MG63 (cell line): ENCODE results near the gene PCDHA10. TPM values are rescaled to one million over a fixed set of nuclear protein-coding genes. Genes with fewer than 3 reads are reported as not detected.
"Not testable (repeated sequence)": the region's sequence is repeated elsewhere in the genome, so short reads cannot be mapped to it uniquely, and the experiment has no call there.

Experiments used
- DNase-seq: peaks from one replicate; pipeline ENCODE4 v3.0.0-alpha.2; 2020
- H3K27me3 ChIP-seq: fragments of 250-450 bp; sonication (Bioruptor Pico); 2 replicates; pipeline ENCODE4 v1.5.1; 2020; ENCODE audit warnings: mild to moderate bottlenecking, moderate library complexity
- H3K36me3 ChIP-seq: fragments of 250-450 bp; sonication (Bioruptor Pico); 2 replicates; pipeline ENCODE4 v1.5.1; 2020; ENCODE audit warnings: mild to moderate bottlenecking, moderate library complexity
- H3K4me3 ChIP-seq: fragments of 250-450 bp; sonication (Bioruptor Pico); 2 replicates; pipeline ENCODE4 v1.5.1; 2020; ENCODE audit warnings: mild to moderate bottlenecking, moderate library complexity
- H3K9me3 ChIP-seq: fragments of 250-450 bp; sonication (Bioruptor Pico); 2 replicates; pipeline ENCODE4 v1.5.1; 2020; ENCODE audit warnings: mild to moderate bottlenecking, moderate library complexity
- total RNA-seq: library from RNA; depleted of rRNA; stranded (reverse); fragments of >200 nt; shearing (Covaris generic); gene quantifications from 2 replicates; pipeline ENCODE4 v1.2.3, GENCODE V29; 2014; ENCODE audit warnings: low replicate concordance; rRNA removed

Gene PCDHA10
- total RNA-seq, 1 experiment from 2014 or later = not detected

DNA sequence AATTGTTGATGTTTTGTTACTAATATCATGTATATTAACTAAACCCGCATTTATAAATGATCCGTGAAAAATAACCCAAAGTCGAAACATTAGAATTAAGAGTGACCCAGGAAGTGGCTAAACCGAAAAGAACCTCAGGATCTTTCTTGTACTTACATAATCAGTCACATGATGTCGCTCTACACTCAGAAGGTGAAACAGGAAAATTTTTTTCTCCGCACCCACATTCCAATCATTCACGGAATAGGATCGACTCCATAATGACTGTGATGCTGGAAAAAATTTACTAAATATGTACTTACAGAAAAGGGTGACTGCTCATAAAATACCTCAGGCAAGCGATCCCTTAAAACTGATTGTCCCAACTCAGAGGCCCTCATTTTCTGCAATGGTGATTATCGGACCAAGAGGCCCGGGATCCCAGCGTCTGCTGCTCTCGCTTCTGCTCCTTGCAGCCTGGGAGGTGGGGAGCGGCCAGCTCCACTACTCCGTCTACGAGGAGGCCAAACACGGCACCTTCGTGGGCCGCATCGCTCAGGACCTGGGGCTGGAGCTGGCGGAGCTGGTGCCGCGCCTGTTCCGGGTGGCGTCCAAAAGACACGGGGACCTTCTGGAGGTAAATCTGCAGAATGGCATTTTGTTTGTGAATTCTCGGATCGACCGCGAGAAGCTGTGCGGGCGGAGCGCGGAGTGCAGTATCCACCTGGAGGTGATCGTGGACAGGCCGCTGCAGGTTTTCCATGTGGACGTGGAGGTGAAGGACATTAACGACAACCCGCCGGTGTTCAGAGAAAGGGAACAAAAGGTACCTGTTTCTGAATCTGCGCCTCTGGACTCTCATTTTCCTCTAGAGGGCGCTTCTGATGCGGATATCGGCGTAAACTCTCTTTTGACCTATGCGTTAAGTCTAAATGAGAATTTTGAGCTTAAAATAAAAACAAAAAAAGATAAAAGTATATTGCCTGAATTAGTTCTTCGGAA is 19.7 kb downstream of the PCDHA10 start, which contains the start of gene PCDHA12:
PCDHA12 (plus strand) TSS at position 224 of the 981 bp plus-strand sequence; CDS start at position 389, 165 bp downstream.
- H3K9me3 ChIP-seq = no peaks in the 10 kb centered on the region
- H3K4me3 ChIP-seq = no peak within 1 kb of the TSS
- no peaks in the 10 kb centered on the region; the same call in 1 of the 2 replicates for H3K27me3 ChIP-seq
- no peak for DNase-seq
- H3K36me3 ChIP-seq = no peaks in the 10 kb centered on the region

DNA sequence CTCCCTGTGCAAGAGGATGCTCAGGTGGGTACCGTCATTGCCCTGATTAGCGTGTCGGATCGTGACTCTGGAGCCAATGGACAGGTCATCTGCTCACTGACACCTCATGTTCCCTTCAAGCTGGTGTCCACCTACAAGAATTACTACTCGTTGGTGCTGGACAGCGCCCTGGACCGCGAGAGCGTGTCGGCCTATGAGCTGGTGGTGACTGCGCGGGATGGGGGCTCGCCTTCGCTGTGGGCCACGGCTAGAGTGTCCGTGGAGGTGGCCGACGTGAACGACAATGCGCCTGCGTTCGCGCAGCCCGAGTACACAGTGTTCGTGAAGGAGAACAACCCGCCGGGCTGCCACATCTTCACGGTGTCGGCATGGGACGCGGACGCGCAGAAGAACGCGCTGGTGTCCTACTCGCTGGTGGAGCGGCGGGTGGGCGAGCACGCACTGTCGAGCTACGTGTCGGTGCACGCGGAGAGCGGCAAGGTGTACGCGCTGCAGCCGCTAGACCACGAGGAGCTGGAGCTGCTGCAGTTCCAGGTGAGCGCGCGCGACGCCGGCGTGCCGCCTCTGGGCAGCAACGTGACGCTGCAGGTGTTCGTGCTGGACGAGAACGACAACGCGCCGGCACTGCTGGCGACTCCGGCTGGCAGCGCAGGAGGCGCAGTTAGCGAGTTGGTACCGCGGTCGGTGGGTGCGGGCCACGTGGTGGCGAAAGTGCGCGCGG is 21.0 kb downstream of the PCDHA10 start:
- H3K27me3 ChIP-seq, H3K9me3 ChIP-seq, H3K36me3 ChIP-seq, DNase-seq, H3K4me3 ChIP-seq: not testable (repeated sequence)

DNA sequence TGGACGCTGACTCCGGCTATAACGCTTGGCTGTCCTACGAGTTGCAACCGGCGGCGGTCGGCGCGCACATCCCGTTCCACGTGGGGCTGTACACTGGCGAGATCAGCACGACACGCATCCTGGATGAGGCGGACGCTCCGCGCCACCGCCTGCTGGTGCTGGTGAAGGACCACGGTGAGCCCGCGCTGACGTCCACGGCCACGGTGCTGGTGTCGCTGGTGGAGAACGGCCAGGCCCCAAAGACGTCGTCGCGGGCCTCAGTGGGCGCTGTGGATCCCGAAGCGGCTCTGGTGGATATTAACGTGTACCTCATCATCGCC is 21.5 kb downstream of the PCDHA10 start:
- Histone ChIP-seq H3K27me3 (no peaks in the 10 kb centered on the region; the same call in 1 of the 2 replicates), H3K9me3 (no peaks in the 10 kb centered on the region), H3K4me3 (no peak overlapping the region), H3K36me3 (no peaks in the 10 kb centered on the region)
- no peak for DNase-seq

DNA sequence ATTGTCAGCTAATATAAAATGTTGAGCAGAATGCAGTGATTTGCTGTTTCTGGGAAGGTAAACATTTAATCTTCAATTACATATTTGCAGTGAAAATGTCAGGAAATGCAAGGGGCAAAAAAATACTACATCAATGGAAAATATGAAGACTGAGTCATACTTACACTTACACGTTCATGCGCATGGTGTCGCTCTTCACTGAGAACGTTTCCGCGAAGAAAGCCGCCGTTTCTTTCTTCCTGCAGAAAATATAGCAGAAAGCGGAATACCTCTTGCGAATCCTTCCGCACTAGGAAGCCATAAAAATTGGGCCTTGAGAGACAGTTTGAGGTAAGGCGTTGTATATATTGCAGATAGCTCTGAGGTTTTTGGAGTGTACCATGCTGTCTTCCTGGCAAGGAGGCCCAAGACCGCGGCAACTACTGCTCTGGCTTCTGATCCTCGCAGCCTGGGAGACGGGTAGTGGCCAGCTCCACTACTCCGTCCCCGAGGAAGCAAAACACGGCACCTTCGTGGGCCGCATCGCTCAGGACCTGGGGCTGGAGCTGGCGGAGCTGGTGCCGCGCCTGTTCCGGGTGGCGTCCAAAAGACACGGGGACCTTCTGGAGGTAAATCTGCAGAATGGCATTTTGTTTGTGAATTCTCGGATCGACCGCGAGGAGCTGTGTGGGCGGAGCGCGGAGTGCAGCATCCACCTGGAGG is 26.3 kb downstream of the PCDHA10 start, which contains the start of gene PCDHA13:
PCDHA13 (plus strand) TSS at position 236 of the 702 bp plus-strand sequence; CDS start at position 381, 145 bp downstream.
- H3K9me3 ChIP-seq = no peaks in the 10 kb centered on the region
- no peaks in the 10 kb centered on the region for H3K27me3 ChIP-seq
- no peaks in the 10 kb centered on the region for H3K36me3 ChIP-seq
- H3K4me3 ChIP-seq = no peak within 1 kb of the TSS
- no peak for DNase-seq

DNA sequence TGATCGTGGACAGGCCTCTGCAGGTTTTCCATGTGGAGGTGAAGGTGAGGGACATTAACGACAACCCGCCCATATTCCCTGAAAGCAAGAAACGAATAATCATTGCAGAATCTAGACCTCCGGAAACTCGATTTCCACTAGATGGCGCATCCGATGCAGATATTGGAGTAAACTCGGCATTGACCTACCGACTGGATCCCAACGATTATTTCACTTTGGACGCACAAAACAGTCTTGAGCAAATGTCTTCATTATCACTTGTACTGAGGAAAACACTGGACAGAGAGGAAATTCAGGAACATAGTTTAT is 26.8 kb downstream of the PCDHA10 start:
- H3K4me3 ChIP-seq = no peak overlapping the region
- no peaks in the 10 kb centered on the region for H3K36me3 ChIP-seq
- H3K27me3 ChIP-seq = peaks cover 2% of the 10 kb centered on the region; the same call in 1 of the 2 replicates
- H3K9me3 ChIP-seq = no peaks in the 10 kb centered on the region
- no peak for DNase-seq

DNA sequence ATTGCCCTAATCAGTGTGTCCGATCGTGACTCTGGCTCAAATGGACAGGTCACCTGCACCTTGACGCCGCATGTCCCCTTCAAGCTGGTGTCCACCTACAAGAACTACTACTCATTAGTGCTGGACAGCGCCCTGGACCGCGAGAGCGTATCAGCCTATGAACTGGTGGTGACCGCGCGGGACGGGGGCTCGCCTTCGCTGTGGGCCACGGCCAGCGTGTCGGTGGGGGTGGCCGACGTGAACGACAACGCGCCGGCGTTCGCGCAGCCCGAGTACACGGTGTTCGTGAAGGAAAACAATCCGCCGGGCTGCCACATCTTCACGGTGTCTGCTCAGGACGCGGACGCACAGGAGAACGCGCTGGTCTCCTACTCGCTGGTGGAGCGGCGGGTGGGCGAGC is 27.7 kb downstream of the PCDHA10 start:
- Histone ChIP-seq H3K27me3 (peaks cover 4% of the 10 kb centered on the region; the same call in 1 of the 2 replicates), H3K9me3 (no peaks in the 10 kb centered on the region)
- DNase-seq = no peak

DNA sequence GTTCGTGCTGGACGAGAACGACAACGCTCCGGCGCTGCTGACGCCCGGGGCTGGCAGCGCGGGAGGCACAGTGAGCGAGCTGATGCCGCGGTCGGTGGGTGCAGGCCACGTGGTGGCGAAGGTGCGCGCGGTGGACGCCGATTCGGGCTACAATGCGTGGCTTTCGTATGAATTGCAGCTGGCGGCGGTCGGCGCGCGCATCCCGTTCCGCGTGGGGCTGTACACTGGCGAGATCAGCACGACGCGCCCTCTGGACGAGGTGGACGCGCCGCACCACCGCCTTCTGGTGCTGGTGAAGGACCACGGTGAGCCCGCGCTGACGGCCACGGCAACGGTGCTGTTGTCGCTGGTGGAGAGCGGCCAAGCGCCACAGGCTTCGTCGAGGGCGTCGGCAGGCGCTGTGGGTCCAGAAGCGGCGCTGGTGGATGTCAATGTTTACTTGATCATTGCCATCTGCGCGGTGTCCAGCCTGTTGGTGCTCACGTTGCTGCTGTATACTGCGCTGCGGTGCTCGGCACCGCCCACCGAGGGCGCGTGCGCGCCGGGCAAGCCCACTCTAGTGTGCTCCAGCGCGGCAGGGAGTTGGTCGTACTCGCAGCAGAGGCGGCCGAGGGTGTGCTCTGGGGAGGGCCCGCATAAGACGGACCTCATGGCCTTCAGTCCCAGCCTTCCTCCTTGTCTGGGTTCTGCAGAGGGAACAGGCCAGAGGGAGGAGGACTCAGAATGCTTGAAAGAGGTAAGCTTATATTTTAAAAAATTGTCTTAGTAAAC is 28.4 kb downstream of the PCDHA10 start:
- H3K27me3 ChIP-seq = peaks cover 4% of the 10 kb centered on the region; the same call in 1 of the 2 replicates
- no peaks in the 10 kb centered on the region for H3K9me3 ChIP-seq
- no peak for DNase-seq
- no peaks in the 10 kb centered on the region for H3K36me3 ChIP-seq
- H3K4me3 ChIP-seq = no peak overlapping the region

More for the DNA sequence above, 27.7 kb downstream of the PCDHA10 start:
- Histone ChIP-seq H3K4me3 (no peak overlapping the region), H3K36me3 (no peaks in the 10 kb centered on the region)

DNA sequence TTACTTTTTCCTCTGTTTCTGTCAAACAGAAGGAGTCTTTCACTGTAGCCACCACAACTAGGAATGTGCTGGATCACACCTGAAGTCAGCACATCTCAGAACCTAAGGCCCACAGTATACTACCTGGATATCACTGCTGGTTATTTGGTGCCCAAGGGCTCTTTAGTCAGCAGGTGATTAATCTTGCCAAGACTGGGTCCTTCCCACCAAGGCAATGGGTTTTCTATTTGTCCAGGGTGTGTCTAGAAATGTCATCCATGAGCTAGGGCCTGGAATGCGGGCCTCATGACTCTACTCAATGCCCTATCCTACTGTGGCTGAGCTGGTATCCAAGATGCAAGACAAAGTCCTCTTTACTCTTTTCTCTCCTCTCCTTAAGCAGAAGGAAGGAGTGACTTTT is 60.6 kb downstream of the PCDHA10 start:
- peaks cover 5% of the 10 kb centered on the region for H3K9me3 ChIP-seq
- DNase-seq = no peak
- H3K27me3 ChIP-seq = peaks cover 2% of the 10 kb centered on the region; the same call in 1 of the 2 replicates
- H3K4me3 ChIP-seq = no peak overlapping the region
- no peaks in the 10 kb centered on the region for H3K36me3 ChIP-seq

Other genes starting within 250 kb of the PCDHA10 start
- gene CD14, start 222.7 kb upstream of the PCDHA10 start, total RNA-seq = 0.49 and 2.6 TPM in 2 replicates
- 5.5 and 10.7 TPM in 2 replicates for gene TMCO6, start 216.4 kb upstream of the PCDHA10 start, total RNA-seq
- gene NDUFA2, start 208.3 kb upstream of the PCDHA10 start, total RNA-seq = 86.0 and 94.5 TPM in 2 replicates
- gene IK, start 208.1 kb upstream of the PCDHA10 start, total RNA-seq = 53.6 and 96.7 TPM in 2 replicates
- 28.8 and 38.9 TPM in 2 replicates for gene WDR55, start 191.0 kb upstream of the PCDHA10 start, total RNA-seq
- gene DND1, start 182.3 kb upstream of the PCDHA10 start, total RNA-seq = 0.94 TPM in 1 of 2 replicates, not detected in the other
- 96.9 and 116 TPM in 2 replicates for gene HARS1, start 164.5 kb upstream of the PCDHA10 start, total RNA-seq
- 41.8 and 50.1 TPM in 2 replicates for gene HARS2, start 164.4 kb upstream of the PCDHA10 start, total RNA-seq
- gene ZMAT2, start 155.4 kb upstream of the PCDHA10 start, total RNA-seq = 72.7 and 90.9 TPM in 2 replicates
- gene PCDHA1, start 69.8 kb upstream of the PCDHA10 start, total RNA-seq = 0.10 TPM in 1 of 2 replicates, not detected in the other
- gene PCDHA2, start 61.0 kb upstream of the PCDHA10 start, total RNA-seq = 0.44 TPM in 1 of 2 replicates, not detected in the other
- not detected in 2 replicates for gene PCDHA3, start 54.8 kb upstream of the PCDHA10 start, total RNA-seq
- gene PCDHA4, start 48.8 kb upstream of the PCDHA10 start, total RNA-seq = not detected in 2 replicates
- gene PCDHA5, start 34.3 kb upstream of the PCDHA10 start, total RNA-seq = not detected in 2 replicates
- 0.86 TPM in 1 of 2 replicates, not detected in the other for gene PCDHA6, start 27.9 kb upstream of the PCDHA10 start, total RNA-seq
- gene PCDHA7, start 21.6 kb upstream of the PCDHA10 start, total RNA-seq = 0.10 TPM in 1 of 2 replicates, not detected in the other
- gene PCDHA8, start 14.7 kb upstream of the PCDHA10 start, total RNA-seq = not detected in 2 replicates
- gene PCDHA9, start 7.5 kb upstream of the PCDHA10 start, total RNA-seq = not detected in 2 replicates
- gene PCDHA11, start 13.1 kb downstream of the PCDHA10 start, total RNA-seq = not detected in 2 replicates
- not detected in 2 replicates for gene PCDHA12, start 19.4 kb downstream of the PCDHA10 start, total RNA-seq
- gene PCDHA13, start 26.2 kb downstream of the PCDHA10 start, total RNA-seq = not detected in 2 replicates
- gene PCDHAC1, start 70.4 kb downstream of the PCDHA10 start, total RNA-seq = not detected in 2 replicates
- gene PCDHAC2, start 110.6 kb downstream of the PCDHA10 start, total RNA-seq = 0.07 TPM in 1 of 2 replicates, not detected in the other
- not detected in 2 replicates for gene PCDHB1, start 195.5 kb downstream of the PCDHA10 start, total RNA-seq
- gene PCDHB2, start 238.7 kb downstream of the PCDHA10 start, total RNA-seq = 6.0 and 7.0 TPM in 2 replicates
- gene PCDHB3, start 244.6 kb downstream of the PCDHA10 start, total RNA-seq = not detected in 2 replicates